HEK293 (cell line): ENCODE measurements around the gene ADPRH.

Source experiments
- CTCF ChIA-PET: fragments of 350-600 bp; formaldehyde crosslinking; extraction: SDS; loops from one replicate; lab custom pipeline; 2021; ENCODE audit warnings: antibody characterized with exemption; lab: Yijun Ruan, JAX
- POLR2A ChIA-PET: fragments of 300-600 bp; formaldehyde crosslinking; extraction: SDS; loops from one replicate; lab custom pipeline; 2020; ENCODE audit warnings: antibody characterized with exemption, inconsistent platforms; lab: Yijun Ruan, JAX
- H3K27ac ChIP-seq: fragments of 200-500 bp; sonication (Bioruptor generic); 2 replicates; pipeline ENCODE4 v1.5.1; 2014; ENCODE audit warnings: low read depth, low read length, control low read depth, inconsistent platforms; ENCODE audit errors: extremely low read depth
- H3K36me3 ChIP-seq, 2 experiments: fragments of 200-500 bp in 1 of 2; sonication (Bioruptor generic) in 1 of 2; 1 replicate in 1 of 2; 2 replicates in 1 of 2; pipeline ENCODE4 v1.5.1; 2014 to 2017; ENCODE audit warnings: inconsistent platforms in 2 of 2, low read length in 2 of 2; ENCODE audit not compliant: control insufficient read depth in 2 of 2, insufficient read depth in 1 of 2
- H3K4me1 ChIP-seq: fragments of 200-500 bp; sonication (Bioruptor generic); 2 replicates; pipeline ENCODE4 v1.5.1; 2014; ENCODE audit warnings: mild to moderate bottlenecking, low read length, inconsistent platforms; ENCODE audit not compliant: control insufficient read depth, insufficient read depth
- H3K4me3 ChIP-seq: 2 replicates; pipeline ENCODE4 v1.5.1; 2011; ENCODE audit warnings: low read depth, mild to moderate bottlenecking, control low read depth, low read length, moderate library complexity
- H3K9me3 ChIP-seq: fragments of 200-500 bp; sonication (Bioruptor generic); 2 replicates; pipeline ENCODE4 v1.5.1; 2014; ENCODE audit warnings: low read depth, low read length, inconsistent platforms; ENCODE audit not compliant: control insufficient read depth, insufficient read depth
- EGR2 ChIP-seq: fragments of 450-650 bp; formaldehyde crosslinking; IDR thresholded peaks from 2 replicates; pipeline ENCODE4 v1.5.1; 2016; ENCODE audit warnings: low read depth, missing biosample characterization, missing genetic modification characterization
- KLF16 ChIP-seq: fragments of 450-650 bp; formaldehyde crosslinking; IDR thresholded peaks from 2 replicates; pipeline ENCODE4 v1.5.1; 2017; ENCODE audit warnings: missing biosample characterization, missing genetic modification characterization
- OVOL3 ChIP-seq: fragments of 450-650 bp; formaldehyde crosslinking; IDR thresholded peaks from 2 replicates; pipeline ENCODE4 v1.5.1; 2016; ENCODE audit warnings: missing biosample characterization, missing genetic modification characterization
- SP7 ChIP-seq: fragments of 450-650 bp; formaldehyde crosslinking; IDR thresholded peaks from 2 replicates; pipeline ENCODE4 v1.5.1; 2016; ENCODE audit warnings: missing biosample characterization, missing genetic modification characterization
- YY2 ChIP-seq: fragments of 450-650 bp; formaldehyde crosslinking; IDR thresholded peaks from 2 replicates; pipeline ENCODE4 v1.5.1; 2016; ENCODE audit warnings: missing biosample characterization, missing genetic modification characterization
- ZNF202 ChIP-seq: fragments of 450-650 bp; formaldehyde crosslinking; IDR thresholded peaks from 2 replicates; pipeline ENCODE4 v1.5.1; 2016; ENCODE audit warnings: missing biosample characterization, missing genetic modification characterization, borderline replicate concordance
- ZNF248 ChIP-seq: fragments of 450-650 bp; formaldehyde crosslinking; IDR thresholded peaks from 2 replicates; pipeline ENCODE4 v1.5.1; 2017; ENCODE audit warnings: missing biosample characterization, missing genetic modification characterization
- ZNF404 ChIP-seq: fragments of 450-650 bp; formaldehyde crosslinking; IDR thresholded peaks from 2 replicates; pipeline ENCODE4 v1.5.1; 2017; ENCODE audit warnings: missing biosample characterization, missing genetic modification characterization
- ZNF561 ChIP-seq: fragments of 450-650 bp; IDR thresholded peaks from 2 replicates; pipeline ENCODE4 v1.5.1; 2018; ENCODE audit warnings: missing biosample characterization, missing genetic modification characterization, borderline replicate concordance
- ZNF626 ChIP-seq: fragments of 450-650 bp; sonication (Bioruptor Pico); formaldehyde crosslinking; IDR thresholded peaks from 2 replicates; pipeline ENCODE4 v1.5.1; 2018; ENCODE audit warnings: missing biosample characterization, missing genetic modification characterization, inconsistent platforms
- ZNF639 ChIP-seq: fragments of 450-650 bp; formaldehyde crosslinking; IDR thresholded peaks from 2 replicates; pipeline ENCODE4 v1.5.1; 2016; ENCODE audit warnings: missing biosample characterization, missing genetic modification characterization
- ZNF830 ChIP-seq: fragments of 450-650 bp; IDR thresholded peaks from 2 replicates; pipeline ENCODE4 v1.5.0; 2018; ENCODE audit warnings: missing biosample characterization, missing genetic modification characterization, low read depth, mild to moderate bottlenecking, moderate library complexity
- ZSCAN4 ChIP-seq: fragments of 450-650 bp; formaldehyde crosslinking; IDR thresholded peaks from 2 replicates; pipeline ENCODE4 v1.5.1; 2017; ENCODE audit warnings: missing biosample characterization, missing genetic modification characterization
- ZXDB ChIP-seq: fragments of 450-650 bp; formaldehyde crosslinking; IDR thresholded peaks from 2 replicates; pipeline ENCODE4 v1.5.1; 2016; ENCODE audit warnings: missing biosample characterization, missing genetic modification characterization
- TF ChIP-seq, protein P1 (sequence below): fragments of 450-650 bp; formaldehyde crosslinking; IDR thresholded peaks from 2 replicates; pipeline ENCODE4 v1.5.1; 2016; ENCODE audit warnings: missing biosample characterization, missing genetic modification characterization, low read depth
- TF ChIP-seq, protein P2 (sequence below): fragments of 450-650 bp; formaldehyde crosslinking; IDR thresholded peaks from 2 replicates; pipeline ENCODE4; 2016; ENCODE audit warnings: missing biosample characterization, missing genetic modification characterization
- TF ChIP-seq, protein P3 (sequence below): fragments of 450-650 bp; formaldehyde crosslinking; IDR thresholded peaks from 2 replicates; pipeline ENCODE4 v1.5.1; 2016; ENCODE audit warnings: missing biosample characterization, missing genetic modification characterization
- TF ChIP-seq, protein P4 (sequence below): fragments of 450-650 bp; formaldehyde crosslinking; IDR thresholded peaks from 2 replicates; pipeline ENCODE4 v1.5.1; 2016; ENCODE audit warnings: missing biosample characterization, missing genetic modification characterization

ADPRH gene

GRCh38 chr3:119571230-119571629 lies 8.1 kb upstream of the ADPRH start:
- Histone ChIP-seq H3K4me3 (no peak overlapping the region), H3K4me1 (no peaks in the 10 kb centered on the region), H3K9me3 (no peaks in the 10 kb centered on the region), H3K27ac (no peak overlapping the region), H3K36me3 (no peaks in the 10 kb centered on the region)
- CTCF ChIA-PET, result no interaction called here
- TF ChIP-seq ZSCAN4 (tag by site-specific recombination) (no peak), SP7 (tag by site-specific recombination) (no peak), YY2 (tag by site-specific recombination) (no peak), ZNF248 (tag by site-specific recombination) (no peak), KLF16 (tag by site-specific recombination) (no peak), EGR2 (tag by site-specific recombination) (no peak), ZXDB (tag by site-specific recombination) (no peak), ZNF561 (tag by site-specific recombination) (no peak), ZNF830 (tag by site-specific recombination) (no peak), OVOL3 (tag by site-specific recombination) (no peak), ZNF626 (tag by site-specific recombination) (no peak), ZNF639 (tag by site-specific recombination) (no peak), ZNF404 (tag by site-specific recombination) (no peak), ZNF202 (tag by site-specific recombination) (no peak)
- TF ChIP-seq, protein P1, sequence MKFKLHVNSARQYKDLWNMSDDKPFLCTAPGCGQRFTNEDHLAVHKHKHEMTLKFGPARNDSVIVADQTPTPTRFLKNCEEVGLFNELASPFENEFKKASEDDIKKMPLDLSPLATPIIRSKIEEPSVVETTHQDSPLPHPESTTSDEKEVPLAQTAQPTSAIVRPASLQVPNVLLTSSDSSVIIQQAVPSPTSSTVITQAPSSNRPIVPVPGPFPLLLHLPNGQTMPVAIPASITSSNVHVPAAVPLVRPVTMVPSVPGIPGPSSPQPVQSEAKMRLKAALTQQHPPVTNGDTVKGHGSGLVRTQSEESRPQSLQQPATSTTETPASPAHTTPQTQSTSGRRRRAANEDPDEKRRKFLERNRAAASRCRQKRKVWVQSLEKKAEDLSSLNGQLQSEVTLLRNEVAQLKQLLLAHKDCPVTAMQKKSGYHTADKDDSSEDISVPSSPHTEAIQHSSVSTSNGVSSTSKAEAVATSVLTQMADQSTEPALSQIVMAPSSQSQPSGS, result no peak
- TF ChIP-seq, protein P2, sequence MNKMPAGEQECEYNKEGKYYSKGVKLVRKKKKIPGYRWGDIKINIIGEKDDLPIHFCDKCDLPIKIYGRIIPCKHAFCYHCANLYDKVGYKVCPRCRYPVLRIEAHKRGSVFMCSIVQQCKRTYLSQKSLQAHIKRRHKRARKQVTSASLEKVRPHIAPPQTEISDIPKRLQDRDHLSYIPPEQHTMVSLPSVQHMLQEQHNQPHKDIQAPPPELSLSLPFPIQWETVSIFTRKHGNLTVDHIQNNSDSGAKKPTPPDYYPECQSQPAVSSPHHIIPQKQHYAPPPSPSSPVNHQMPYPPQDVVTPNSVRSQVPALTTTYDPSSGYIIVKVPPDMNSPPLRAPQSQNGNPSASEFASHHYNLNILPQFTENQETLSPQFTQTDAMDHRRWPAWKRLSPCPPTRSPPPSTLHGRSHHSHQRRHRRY, result no peak
- TF ChIP-seq, protein P3, sequence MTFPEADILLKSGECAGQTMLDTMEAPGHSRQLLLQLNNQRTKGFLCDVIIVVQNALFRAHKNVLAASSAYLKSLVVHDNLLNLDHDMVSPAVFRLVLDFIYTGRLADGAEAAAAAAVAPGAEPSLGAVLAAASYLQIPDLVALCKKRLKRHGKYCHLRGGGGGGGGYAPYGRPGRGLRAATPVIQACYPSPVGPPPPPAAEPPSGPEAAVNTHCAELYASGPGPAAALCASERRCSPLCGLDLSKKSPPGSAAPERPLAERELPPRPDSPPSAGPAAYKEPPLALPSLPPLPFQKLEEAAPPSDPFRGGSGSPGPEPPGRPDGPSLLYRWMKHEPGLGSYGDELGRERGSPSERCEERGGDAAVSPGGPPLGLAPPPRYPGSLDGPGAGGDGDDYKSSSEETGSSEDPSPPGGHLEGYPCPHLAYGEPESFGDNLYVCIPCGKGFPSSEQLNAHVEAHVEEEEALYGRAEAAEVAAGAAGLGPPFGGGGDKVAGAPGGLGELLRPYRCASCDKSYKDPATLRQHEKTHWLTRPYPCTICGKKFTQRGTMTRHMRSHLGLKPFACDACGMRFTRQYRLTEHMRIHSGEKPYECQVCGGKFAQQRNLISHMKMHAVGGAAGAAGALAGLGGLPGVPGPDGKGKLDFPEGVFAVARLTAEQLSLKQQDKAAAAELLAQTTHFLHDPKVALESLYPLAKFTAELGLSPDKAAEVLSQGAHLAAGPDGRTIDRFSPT (tag by site-specific recombination), result no peak
- TF ChIP-seq, protein P4, sequence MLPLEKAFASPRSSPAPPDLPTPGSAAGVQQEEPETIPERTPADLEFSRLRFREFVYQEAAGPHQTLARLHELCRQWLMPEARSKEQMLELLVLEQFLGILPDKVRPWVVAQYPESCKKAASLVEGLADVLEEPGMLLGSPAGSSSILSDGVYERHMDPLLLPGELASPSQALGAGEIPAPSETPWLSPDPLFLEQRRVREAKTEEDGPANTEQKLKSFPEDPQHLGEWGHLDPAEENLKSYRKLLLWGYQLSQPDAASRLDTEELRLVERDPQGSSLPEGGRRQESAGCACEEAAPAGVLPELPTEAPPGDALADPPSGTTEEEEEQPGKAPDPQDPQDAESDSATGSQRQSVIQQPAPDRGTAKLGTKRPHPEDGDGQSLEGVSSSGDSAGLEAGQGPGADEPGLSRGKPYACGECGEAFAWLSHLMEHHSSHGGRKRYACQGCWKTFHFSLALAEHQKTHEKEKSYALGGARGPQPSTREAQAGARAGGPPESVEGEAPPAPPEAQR, result no peak
- POLR2A ChIA-PET, result no interaction called here
